Stimulated activated naive CD4-positive, alpha-beta T cell treated with Interleukin-2 at 50 U/mL for 16 hours (primary cell): ENCODE data around the gene MTA2.
"Not testable (repeated sequence)": the region's sequence is repeated elsewhere in the genome, so short reads cannot be mapped to it uniquely, and the experiment has no call there.

ENCODE experiments used
- DNase-seq: peaks from one replicate; lab custom pipeline; 2025; lab: John Stamatoyannopoulos, UW

The MTA2 gene

GRCh38 chr11:62592146-62592815 is 9.4 kb downstream of the MTA2 start:
- DNase-seq, result no peak

GRCh38 chr11:62591448-62592145 is 10.1 kb downstream of the MTA2 start, which contains the start of gene TUT1:
Gene TUT1 (minus strand): TSS chr11:62591523. CDS start chr11:62591485, 38 bp downstream.
- DNase-seq, result peak; percentile 96

- DNase-seq, result no peak
These were observed 12.6 kb downstream of the MTA2 start for GRCh38 chr11:62588966-62589637.

- DNase-seq, result not testable (repeated sequence)
These were observed 16.3 kb downstream of the MTA2 start for GRCh38 chr11:62585356-62585755.

GRCh38 chr11:62581735-62582134 is 19.9 kb downstream of the MTA2 start:
- DNase-seq, result not testable (repeated sequence)

- no peak for DNase-seq
These were observed 20.5 kb downstream of the MTA2 start for GRCh38 chr11:62580959-62581715.

GRCh38 chr11:62579252-62579651 is 22.4 kb downstream of the MTA2 start:
- no peak for DNase-seq

- no peak for DNase-seq
These were observed 23.1 kb downstream of the MTA2 start for GRCh38 chr11:62578541-62578940.

- DNase-seq, result no peak
These were observed 24.5 kb downstream of the MTA2 start for GRCh38 chr11:62577046-62577714.

- no peak for DNase-seq
These were observed 25.8 kb downstream of the MTA2 start for GRCh38 chr11:62575837-62576236.

- no peak for DNase-seq
These were observed 26.5 kb downstream of the MTA2 start for GRCh38 chr11:62575156-62575555.

GRCh38 chr11:62574363-62575071 is 27.1 kb downstream of the MTA2 start:
- no peak for DNase-seq

- peak; percentile 98 for DNase-seq
These were observed 27.9 kb downstream of the MTA2 start, which contains the start of gene EEF1G for GRCh38 chr11:62573592-62574362. Gene EEF1G (minus strand): TSS chr11:62573891. CDS start chr11:62573842, 49 bp downstream.

- DNase-seq, result peak; percentile 23
These were observed 28.6 kb downstream of the MTA2 start for GRCh38 chr11:62573006-62573591.

GRCh38 chr11:62572431-62572830 is 29.2 kb downstream of the MTA2 start:
- DNase-seq, result no peak

- DNase-seq, result not testable (repeated sequence)
These were observed 30.2 kb downstream of the MTA2 start for GRCh38 chr11:62571493-62571892.

GRCh38 chr11:62570903-62571302 is 30.8 kb downstream of the MTA2 start:
- DNase-seq, result not testable (repeated sequence)

- DNase-seq, result no peak
These were observed 32.1 kb downstream of the MTA2 start for GRCh38 chr11:62569611-62570010.

GRCh38 chr11:62567018-62567633 is 34.5 kb downstream of the MTA2 start:
- DNase-seq, result no peak
